Epithelial cell of umbilical artery (primary cell): ENCODE results near the gene IL25. TPM values are rescaled to one million over a fixed set of nuclear protein-coding genes. Genes with fewer than 3 reads are reported as not detected.

Source experiments
- total RNA-seq: library from RNA; depleted of rRNA; stranded (reverse); fragments of >200 nt; gene quantifications from 2 replicates; pipeline ENCODE4 v1.2.3, GENCODE V29; 2014

Gene IL25
- total RNA-seq = not detected in 2 replicates

GRCh38 chr14:23372509-23372908 lies at the start of gene IL25:
Gene IL25, plus strand, starts transcription at chr14:23372809.

DNA sequence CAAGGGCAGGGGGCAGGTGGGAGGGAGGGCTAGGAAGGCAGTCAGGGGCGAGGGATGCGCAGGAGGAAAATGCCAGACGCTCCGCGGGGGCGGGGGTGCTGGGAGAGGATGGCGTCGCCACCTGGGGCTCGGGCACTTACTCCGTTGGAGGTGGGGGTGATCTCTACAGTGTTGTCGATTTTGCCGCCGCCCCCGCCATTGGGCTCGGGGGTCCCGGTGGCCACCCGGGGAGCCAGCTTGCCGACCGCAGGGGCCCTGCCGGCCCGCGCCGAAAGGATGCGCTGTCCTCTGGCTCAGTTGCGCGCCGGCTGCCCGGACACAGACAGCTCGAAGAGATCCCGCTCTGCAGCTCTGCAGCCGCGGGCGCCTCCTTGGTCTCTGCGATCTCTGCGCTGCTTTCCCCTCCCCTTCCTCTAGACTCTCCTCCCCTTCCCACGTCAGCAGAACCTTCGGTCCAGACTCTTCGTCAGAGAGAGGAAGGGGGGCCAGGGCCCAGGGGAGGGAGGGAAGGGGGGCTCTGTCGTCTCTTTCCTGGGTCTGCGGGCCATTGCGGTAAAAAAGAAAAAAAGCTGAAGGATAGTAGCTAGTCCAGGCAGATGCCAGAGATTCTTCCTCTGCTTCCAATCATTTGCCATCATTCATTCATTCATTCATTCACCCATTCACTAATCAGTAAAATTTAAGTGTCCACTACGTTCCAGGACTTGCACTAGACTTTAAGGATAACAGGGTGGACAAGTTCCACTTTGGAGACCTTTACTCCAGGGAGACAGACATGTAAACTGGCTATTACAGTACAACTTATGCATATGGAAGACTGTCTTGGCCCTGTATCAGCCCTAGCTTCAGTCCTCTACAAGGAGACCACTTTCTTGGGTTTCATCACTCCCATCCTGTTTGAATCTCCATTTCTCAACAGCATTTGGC lies 19.8 kb upstream of the IL25 start, which contains the start of gene SLC22A17:
Gene SLC22A17, minus strand, starts transcription at position 382 of the 927 bp plus-strand sequence.

DNA sequence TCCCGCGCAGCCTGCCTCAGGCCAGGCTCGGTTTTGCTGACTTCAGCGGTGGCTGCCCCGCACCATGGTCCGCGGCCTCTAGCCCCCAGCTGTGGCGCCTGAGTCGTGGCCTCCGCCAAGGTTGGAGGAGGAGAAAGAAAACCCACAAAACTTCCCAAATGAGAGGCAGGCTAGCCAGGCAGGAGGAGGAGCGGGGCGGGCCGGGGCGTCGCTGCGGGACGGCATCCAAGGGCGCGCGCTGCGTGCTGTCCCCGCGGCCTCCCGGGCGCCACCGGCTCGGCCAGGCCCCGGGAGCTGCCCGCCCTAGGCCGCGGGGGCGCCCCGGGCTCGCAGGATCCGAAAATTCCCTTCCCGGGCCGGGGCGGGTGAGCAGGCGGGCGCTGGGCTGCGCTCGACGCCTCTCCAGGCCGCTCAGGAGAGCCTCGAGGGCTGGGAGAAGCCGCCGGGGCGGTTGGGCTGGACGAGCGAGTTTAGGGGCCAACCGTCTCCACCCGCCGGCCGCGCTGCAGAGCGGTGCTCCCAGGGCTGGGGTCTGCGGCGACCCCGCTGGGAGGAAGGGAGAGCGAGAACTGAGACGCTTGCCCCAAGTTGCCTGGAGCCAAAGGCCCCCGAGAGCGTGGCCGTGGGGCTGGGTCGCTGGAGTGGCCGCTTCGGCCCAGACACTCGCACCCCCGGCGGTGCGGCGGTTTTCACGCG lies 7.4 kb upstream of the IL25 start, which contains the start of gene EFS:
Gene EFS, minus strand, starts transcription at position 137 of the 696 bp plus-strand sequence. CDS start 147 bp downstream, outside the sequence.

DNA sequence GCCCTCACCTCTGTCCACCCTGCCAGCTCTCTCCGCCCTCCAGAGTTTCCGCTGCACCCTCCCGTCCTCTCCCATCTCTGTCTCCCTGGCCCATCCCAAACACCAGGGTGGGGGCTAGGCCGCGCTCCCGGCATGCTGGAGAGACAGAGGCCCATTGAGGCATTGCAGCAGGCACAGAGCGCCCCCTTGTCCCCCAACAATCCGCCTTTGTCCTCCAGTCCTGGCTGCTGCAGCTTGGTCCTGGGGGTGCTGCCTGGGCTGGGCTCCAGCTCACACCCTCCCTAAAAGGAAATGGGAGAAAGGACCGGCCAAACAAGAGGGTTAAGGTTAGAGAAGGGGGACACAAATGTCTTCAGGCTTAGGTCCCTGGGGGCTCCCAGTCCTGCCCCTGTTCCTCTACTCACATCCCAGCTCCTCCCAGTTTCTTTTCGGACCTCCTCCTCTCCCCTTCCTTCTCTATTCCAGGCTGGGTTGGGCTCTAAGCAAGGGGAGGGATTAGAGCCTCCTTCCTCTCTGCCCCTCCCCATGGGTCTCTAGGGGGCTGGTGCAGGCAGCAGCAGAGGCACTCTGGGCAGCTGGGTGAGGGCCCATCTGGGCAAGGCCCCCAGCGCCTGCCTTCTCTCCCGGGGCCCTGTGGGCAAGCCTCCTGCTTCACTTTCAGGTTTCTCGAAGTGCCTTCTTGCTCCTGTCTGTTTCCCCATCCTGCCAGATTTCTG lies 4.0 kb downstream of the IL25 start, which contains the start of gene CMTM5:
Gene CMTM5, plus strand, starts transcription at position 565 of the 716 bp plus-strand sequence. CDS start 206 bp downstream, outside the sequence.

GRCh38 chr14:23407516-23408306 lies 35.1 kb downstream of the IL25 start, which contains the start of gene MYH6:
Gene MYH6, minus strand, starts transcription at chr14:23408273. Its CDS starts 1,050 bp downstream, at chr14:23407223.

Other genes starting within 250 kb of the IL25 start
- gene SLC7A8, start 189.1 kb upstream of the IL25 start, total RNA-seq = 0.65 and 1.7 TPM in 2 replicates
- gene RNF212B, start 134.9 kb upstream of the IL25 start, total RNA-seq = not detected in 2 replicates
- 2.9 and 4.3 TPM in 2 replicates for gene HOMEZ, start 86.7 kb upstream of the IL25 start, total RNA-seq
- 0.76 and 0.97 TPM in 2 replicates for gene PPP1R3E, start 70.0 kb upstream of the IL25 start, total RNA-seq
- 13.4 and 16.9 TPM in 2 replicates for gene BCL2L2, start 66.0 kb upstream of the IL25 start, total RNA-seq
- gene PABPN1, start 51.4 kb upstream of the IL25 start, total RNA-seq = 89.3 and 89.7 TPM in 2 replicates
- gene SLC22A17, start 19.9 kb upstream of the IL25 start, total RNA-seq = 1.6 and 2.6 TPM in 2 replicates
- gene EFS, start 7.6 kb upstream of the IL25 start, total RNA-seq = not detected in 2 replicates
- not detected in 2 replicates for gene CMTM5, start 4.2 kb downstream of the IL25 start, total RNA-seq
- not detected in 2 replicates for gene MYH6, start 35.5 kb downstream of the IL25 start, total RNA-seq
- not detected in 2 replicates for gene MYH7, start 62.9 kb downstream of the IL25 start, total RNA-seq
- gene NGDN, start 96.9 kb downstream of the IL25 start, total RNA-seq = 58.5 and 77.8 TPM in 2 replicates
- gene ZFHX2, start 179.0 kb downstream of the IL25 start, total RNA-seq = under 0.01 and 0.46 TPM in 2 replicates
- 10.0 and 10.4 TPM in 2 replicates for gene THTPA, start 183.5 kb downstream of the IL25 start, total RNA-seq
- 7.1 and 14.1 TPM in 2 replicates for gene AP1G2, start 195.0 kb downstream of the IL25 start, total RNA-seq
- not detected in 2 replicates for gene JPH4, start 206.0 kb downstream of the IL25 start, total RNA-seq